ENCODE results near the gene PDIA5. TPM values are rescaled to one million over a fixed set of nuclear protein-coding genes. Genes with fewer than 3 reads are reported as not detected.

PDIA5 gene
- total RNA-seq, 1 experiment from 2014 or later = 41.5 TPM

DNA sequence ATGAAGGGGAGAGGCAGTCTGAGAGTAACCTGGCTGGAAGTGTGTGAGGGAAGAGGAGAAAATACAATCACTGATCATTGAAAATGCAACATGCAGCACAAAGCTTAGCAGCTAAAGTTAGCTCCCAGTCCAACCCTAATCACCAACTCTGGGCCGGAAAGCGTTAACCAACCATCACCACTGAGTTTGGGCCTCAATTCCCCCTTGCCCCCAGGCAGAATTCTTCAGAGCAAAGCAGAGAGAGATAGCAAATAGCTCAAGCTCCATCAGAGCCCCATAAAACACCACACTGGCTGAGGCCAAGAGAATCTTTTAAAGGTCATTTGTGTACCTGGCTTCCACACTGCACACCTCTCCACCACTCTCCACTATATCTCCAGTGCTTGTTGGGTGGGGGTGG, 16.2 kb upstream of the PDIA5 start (continued):
- TF ChIP-seq, protein P1, sequence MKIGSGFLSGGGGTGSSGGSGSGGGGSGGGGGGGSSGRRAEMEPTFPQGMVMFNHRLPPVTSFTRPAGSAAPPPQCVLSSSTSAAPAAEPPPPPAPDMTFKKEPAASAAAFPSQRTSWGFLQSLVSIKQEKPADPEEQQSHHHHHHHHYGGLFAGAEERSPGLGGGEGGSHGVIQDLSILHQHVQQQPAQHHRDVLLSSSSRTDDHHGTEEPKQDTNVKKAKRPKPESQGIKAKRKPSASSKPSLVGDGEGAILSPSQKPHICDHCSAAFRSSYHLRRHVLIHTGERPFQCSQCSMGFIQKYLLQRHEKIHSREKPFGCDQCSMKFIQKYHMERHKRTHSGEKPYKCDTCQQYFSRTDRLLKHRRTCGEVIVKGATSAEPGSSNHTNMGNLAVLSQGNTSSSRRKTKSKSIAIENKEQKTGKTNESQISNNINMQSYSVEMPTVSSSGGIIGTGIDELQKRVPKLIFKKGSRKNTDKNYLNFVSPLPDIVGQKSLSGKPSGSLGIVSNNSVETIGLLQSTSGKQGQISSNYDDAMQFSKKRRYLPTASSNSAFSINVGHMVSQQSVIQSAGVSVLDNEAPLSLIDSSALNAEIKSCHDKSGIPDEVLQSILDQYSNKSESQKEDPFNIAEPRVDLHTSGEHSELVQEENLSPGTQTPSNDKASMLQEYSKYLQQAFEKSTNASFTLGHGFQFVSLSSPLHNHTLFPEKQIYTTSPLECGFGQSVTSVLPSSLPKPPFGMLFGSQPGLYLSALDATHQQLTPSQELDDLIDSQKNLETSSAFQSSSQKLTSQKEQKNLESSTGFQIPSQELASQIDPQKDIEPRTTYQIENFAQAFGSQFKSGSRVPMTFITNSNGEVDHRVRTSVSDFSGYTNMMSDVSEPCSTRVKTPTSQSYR (CRISPR knock-in tag; IDR thresholded peaks at IDR 0.05) = no peak
- TF ChIP-seq ZNF317 (CRISPR knock-in tag; IDR thresholded peaks at IDR 0.05; ENCODE audit: borderline replicate concordance, low read depth) = no peak
- no peak for TF ChIP-seq SMAD3 (CRISPR knock-in tag; IDR thresholded peaks at IDR 0.05; ENCODE audit: borderline replicate concordance)

DNA sequence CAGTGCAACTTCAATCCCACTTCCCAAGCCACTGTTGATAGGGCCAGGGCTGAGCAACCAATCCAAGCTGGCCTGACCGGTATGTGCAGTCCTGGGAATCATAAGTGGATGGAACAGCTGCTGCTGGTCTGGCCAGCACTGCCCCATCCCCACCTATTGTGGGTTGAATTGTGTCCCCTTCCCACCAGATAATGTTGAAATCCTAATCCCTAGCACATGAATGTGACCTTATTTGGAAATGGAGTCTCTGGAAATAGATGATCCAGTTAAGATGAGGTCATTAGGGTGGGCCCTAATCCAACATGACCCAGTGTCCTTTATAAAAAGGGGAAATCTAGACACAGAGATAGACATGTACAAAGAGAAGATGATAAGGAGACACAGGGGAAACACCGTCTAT, 13.7 kb upstream of the PDIA5 start:
- no peaks in the 10 kb centered on the region for H3K36me3 Mint-ChIP-seq
- H3K27me3 Mint-ChIP-seq (ENCODE audit: low read depth) = peaks cover 6% of the 10 kb centered on the region
- H3K9me3 Mint-ChIP-seq = no peaks in the 10 kb centered on the region
- H3K27ac Mint-ChIP-seq = no peak overlapping the region
- no peak for ATAC-seq
- POLR2A ChIA-PET = no interaction called here
- TF ChIP-seq ZNF232 (CRISPR knock-in tag; IDR thresholded peaks at IDR 0.05) = no peak
- no peak for TF ChIP-seq ELF4 (CRISPR knock-in tag; IDR thresholded peaks at IDR 0.05; ENCODE audit: low read depth)
- no peak for TF ChIP-seq PREB (CRISPR knock-in tag; IDR thresholded peaks at IDR 0.05; ENCODE audit: borderline replicate concordance)
- no peak for TF ChIP-seq FOXP1 (CRISPR knock-in tag; IDR thresholded peaks at IDR 0.05; ENCODE audit: borderline replicate concordance)
- TF ChIP-seq, protein P2, sequence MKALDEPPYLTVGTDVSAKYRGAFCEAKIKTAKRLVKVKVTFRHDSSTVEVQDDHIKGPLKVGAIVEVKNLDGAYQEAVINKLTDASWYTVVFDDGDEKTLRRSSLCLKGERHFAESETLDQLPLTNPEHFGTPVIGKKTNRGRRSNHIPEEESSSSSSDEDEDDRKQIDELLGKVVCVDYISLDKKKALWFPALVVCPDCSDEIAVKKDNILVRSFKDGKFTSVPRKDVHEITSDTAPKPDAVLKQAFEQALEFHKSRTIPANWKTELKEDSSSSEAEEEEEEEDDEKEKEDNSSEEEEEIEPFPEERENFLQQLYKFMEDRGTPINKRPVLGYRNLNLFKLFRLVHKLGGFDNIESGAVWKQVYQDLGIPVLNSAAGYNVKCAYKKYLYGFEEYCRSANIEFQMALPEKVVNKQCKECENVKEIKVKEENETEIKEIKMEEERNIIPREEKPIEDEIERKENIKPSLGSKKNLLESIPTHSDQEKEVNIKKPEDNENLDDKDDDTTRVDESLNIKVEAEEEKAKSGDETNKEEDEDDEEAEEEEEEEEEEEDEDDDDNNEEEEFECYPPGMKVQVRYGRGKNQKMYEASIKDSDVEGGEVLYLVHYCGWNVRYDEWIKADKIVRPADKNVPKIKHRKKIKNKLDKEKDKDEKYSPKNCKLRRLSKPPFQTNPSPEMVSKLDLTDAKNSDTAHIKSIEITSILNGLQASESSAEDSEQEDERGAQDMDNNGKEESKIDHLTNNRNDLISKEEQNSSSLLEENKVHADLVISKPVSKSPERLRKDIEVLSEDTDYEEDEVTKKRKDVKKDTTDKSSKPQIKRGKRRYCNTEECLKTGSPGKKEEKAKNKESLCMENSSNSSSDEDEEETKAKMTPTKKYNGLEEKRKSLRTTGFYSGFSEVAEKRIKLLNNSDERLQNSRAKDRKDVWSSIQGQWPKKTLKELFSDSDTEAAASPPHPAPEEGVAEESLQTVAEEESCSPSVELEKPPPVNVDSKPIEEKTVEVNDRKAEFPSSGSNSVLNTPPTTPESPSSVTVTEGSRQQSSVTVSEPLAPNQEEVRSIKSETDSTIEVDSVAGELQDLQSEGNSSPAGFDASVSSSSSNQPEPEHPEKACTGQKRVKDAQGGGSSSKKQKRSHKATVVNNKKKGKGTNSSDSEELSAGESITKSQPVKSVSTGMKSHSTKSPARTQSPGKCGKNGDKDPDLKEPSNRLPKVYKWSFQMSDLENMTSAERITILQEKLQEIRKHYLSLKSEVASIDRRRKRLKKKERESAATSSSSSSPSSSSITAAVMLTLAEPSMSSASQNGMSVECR (CRISPR knock-in tag; IDR thresholded peaks at IDR 0.05; ENCODE audit: borderline replicate concordance) = no peak
- no peak for TF ChIP-seq JUN (CRISPR knock-in tag; IDR thresholded peaks at IDR 0.05)
- no peak for TF ChIP-seq JAZF1 (CRISPR knock-in tag; IDR thresholded peaks at IDR 0.05)
- CTCF ChIA-PET = no interaction called here
- no peak for DNase-seq (ENCODE audit: low spot score)
- peaks cover 4% of the 10 kb centered on the region for H3K4me1 Mint-ChIP-seq
- no peak overlapping the region for H3K4me3 Mint-ChIP-seq

DNA sequence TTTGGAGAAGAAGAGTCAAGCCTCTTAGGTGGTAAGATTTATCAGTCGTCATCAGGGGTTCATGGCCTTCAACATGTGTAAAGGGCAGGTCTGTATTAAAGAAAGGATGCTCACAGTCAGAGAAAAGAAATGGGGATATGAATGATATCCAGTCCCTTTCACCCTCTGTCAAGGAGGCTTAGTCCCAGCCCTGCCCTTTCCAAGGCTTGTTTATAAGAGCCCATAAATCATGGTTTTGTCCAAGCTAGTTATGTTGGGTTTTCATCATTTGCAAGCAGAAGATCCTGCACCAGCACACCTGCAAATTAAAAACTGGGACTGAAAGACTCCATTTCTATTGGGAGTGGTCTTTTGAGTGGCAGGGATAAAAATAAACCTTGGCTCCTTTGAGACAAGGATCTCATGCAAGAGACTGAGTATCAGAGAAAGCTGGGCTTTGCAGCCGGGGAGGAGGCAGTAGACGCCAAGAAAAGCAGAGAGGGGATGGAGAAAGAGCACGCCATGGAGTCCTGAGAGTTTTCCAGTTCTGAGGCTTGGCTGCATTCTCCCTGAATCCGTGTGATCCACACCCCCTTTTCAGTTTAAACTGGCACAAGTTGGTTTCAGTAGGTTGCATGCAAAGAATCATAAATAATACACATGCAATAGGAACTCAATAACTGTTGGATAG, 12.6 kb upstream of the PDIA5 start:
- peaks cover 4% of the 10 kb centered on the region for H3K4me1 Mint-ChIP-seq
- ATAC-seq = no peak
- POLR2A ChIA-PET = interaction anchor here (0.5 kb wide), 1 partner anchor 253 kb away, joined by 7 read pairs; no protein-coding TSS in a partner anchor
- H3K27me3 Mint-ChIP-seq (ENCODE audit: low read depth) = peaks cover 6% of the 10 kb centered on the region
- H3K9me3 Mint-ChIP-seq = no peaks in the 10 kb centered on the region
- no peaks in the 10 kb centered on the region for H3K36me3 Mint-ChIP-seq
- CTCF ChIA-PET = no interaction called here
- TF ChIP-seq, protein P3, sequence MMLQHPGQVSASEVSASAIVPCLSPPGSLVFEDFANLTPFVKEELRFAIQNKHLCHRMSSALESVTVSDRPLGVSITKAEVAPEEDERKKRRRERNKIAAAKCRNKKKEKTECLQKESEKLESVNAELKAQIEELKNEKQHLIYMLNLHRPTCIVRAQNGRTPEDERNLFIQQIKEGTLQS (CRISPR knock-in tag; conservative IDR thresholded peaks at IDR 0.05) = no peak
- no peak for TF ChIP-seq EMX1 (CRISPR knock-in tag; IDR thresholded peaks at IDR 0.05)
- TF ChIP-seq, protein P4, sequence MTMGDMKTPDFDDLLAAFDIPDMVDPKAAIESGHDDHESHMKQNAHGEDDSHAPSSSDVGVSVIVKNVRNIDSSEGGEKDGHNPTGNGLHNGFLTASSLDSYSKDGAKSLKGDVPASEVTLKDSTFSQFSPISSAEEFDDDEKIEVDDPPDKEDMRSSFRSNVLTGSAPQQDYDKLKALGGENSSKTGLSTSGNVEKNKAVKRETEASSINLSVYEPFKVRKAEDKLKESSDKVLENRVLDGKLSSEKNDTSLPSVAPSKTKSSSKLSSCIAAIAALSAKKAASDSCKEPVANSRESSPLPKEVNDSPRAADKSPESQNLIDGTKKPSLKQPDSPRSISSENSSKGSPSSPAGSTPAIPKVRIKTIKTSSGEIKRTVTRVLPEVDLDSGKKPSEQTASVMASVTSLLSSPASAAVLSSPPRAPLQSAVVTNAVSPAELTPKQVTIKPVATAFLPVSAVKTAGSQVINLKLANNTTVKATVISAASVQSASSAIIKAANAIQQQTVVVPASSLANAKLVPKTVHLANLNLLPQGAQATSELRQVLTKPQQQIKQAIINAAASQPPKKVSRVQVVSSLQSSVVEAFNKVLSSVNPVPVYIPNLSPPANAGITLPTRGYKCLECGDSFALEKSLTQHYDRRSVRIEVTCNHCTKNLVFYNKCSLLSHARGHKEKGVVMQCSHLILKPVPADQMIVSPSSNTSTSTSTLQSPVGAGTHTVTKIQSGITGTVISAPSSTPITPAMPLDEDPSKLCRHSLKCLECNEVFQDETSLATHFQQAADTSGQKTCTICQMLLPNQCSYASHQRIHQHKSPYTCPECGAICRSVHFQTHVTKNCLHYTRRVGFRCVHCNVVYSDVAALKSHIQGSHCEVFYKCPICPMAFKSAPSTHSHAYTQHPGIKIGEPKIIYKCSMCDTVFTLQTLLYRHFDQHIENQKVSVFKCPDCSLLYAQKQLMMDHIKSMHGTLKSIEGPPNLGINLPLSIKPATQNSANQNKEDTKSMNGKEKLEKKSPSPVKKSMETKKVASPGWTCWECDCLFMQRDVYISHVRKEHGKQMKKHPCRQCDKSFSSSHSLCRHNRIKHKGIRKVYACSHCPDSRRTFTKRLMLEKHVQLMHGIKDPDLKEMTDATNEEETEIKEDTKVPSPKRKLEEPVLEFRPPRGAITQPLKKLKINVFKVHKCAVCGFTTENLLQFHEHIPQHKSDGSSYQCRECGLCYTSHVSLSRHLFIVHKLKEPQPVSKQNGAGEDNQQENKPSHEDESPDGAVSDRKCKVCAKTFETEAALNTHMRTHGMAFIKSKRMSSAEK (CRISPR knock-in tag; IDR thresholded peaks at IDR 0.05; ENCODE audit: borderline replicate concordance) = no peak
- no peak for TF ChIP-seq E2F4 (CRISPR knock-in tag; IDR thresholded peaks at IDR 0.05; ENCODE audit: borderline replicate concordance, low read depth)
- no peak for TF ChIP-seq ZNF232 (CRISPR knock-in tag; IDR thresholded peaks at IDR 0.05)
- no peak for TF ChIP-seq ESRRA (CRISPR knock-in tag; IDR thresholded peaks at IDR 0.05; ENCODE audit: borderline replicate concordance)
- no peak for TF ChIP-seq NR3C1 (CRISPR knock-in tag; conservative IDR thresholded peaks at IDR 0.05; ENCODE audit: low read depth)
- H3K4me3 Mint-ChIP-seq = no peak overlapping the region
- no peak for DNase-seq (ENCODE audit: low spot score)
- no peak overlapping the region for H3K27ac Mint-ChIP-seq

All from WTC11 (cell line).